NCI-H2171 treated with DMSO at 0.1 percent for 48 hours (cell line): Measurements from ENCODE around the gene CABCOCO1.
"Not testable (repeated sequence)": the region's sequence is repeated elsewhere in the genome, so short reads cannot be mapped to it uniquely, and the experiment has no call there.

Experiments
- DNase-seq: peaks from one replicate; lab custom pipeline; 2025; lab: John Stamatoyannopoulos, UW

Gene CABCOCO1

GRCh38 chr10:61712105-61712504 is 49.4 kb downstream of the CABCOCO1 start:
- DNase-seq: not testable (repeated sequence)

- not testable (repeated sequence) for DNase-seq
These were observed 56.7 kb downstream of the CABCOCO1 start for GRCh38 chr10:61719475-61719874.

- DNase-seq: no peak
These were observed 57.2 kb downstream of the CABCOCO1 start for GRCh38 chr10:61719906-61720305.

GRCh38 chr10:61721431-61721830 is 58.7 kb downstream of the CABCOCO1 start:
- DNase-seq: no peak

GRCh38 chr10:61725221-61725620 is 62.5 kb downstream of the CABCOCO1 start:
- not testable (repeated sequence) for DNase-seq

GRCh38 chr10:61729596-61729995 is 66.9 kb downstream of the CABCOCO1 start:
- no peak for DNase-seq

- no peak for DNase-seq
These were observed 67.9 kb downstream of the CABCOCO1 start for GRCh38 chr10:61730671-61731070.

GRCh38 chr10:61731638-61732037 is 68.9 kb downstream of the CABCOCO1 start:
- DNase-seq: no peak

GRCh38 chr10:61732629-61733278 is 70.0 kb downstream of the CABCOCO1 start:
- DNase-seq: no peak

- peak; percentile 21 for DNase-seq
These were observed 70.7 kb downstream of the CABCOCO1 start for GRCh38 chr10:61733358-61733940.

GRCh38 chr10:61735882-61736281 is 73.2 kb downstream of the CABCOCO1 start:
- DNase-seq: no peak

- not testable (repeated sequence) for DNase-seq
These were observed 74.7 kb downstream of the CABCOCO1 start for GRCh38 chr10:61737455-61737854.

GRCh38 chr10:61742812-61743211 is 80.1 kb downstream of the CABCOCO1 start:
- DNase-seq: no peak

GRCh38 chr10:61744469-61744868 is 81.7 kb downstream of the CABCOCO1 start:
- no peak for DNase-seq

- DNase-seq: no peak
These were observed 83.6 kb downstream of the CABCOCO1 start for GRCh38 chr10:61746377-61746776.

- no peak for DNase-seq
These were observed 84.6 kb downstream of the CABCOCO1 start for GRCh38 chr10:61747307-61747706.

- no peak for DNase-seq
These were observed 86.6 kb downstream of the CABCOCO1 start for GRCh38 chr10:61749291-61749690.

- DNase-seq: peak; percentile 24
These were observed 88.3 kb downstream of the CABCOCO1 start for GRCh38 chr10:61750943-61751471.

GRCh38 chr10:61751599-61751998 is 88.9 kb downstream of the CABCOCO1 start:
- no peak for DNase-seq

- DNase-seq: no peak
These were observed 89.6 kb downstream of the CABCOCO1 start for GRCh38 chr10:61752111-61753011.

- no peak for DNase-seq
These were observed 90.7 kb downstream of the CABCOCO1 start for GRCh38 chr10:61753453-61753852.
